ENCODE results near the gene ATP2A3. TPM values are rescaled to one million over a fixed set of nuclear protein-coding genes. Genes with fewer than 3 reads are reported as not detected.
A peak's percentile ranks its signal among the peaks of the same experiment; 100 is the strongest.

ATP2A3 gene
- total RNA-seq, 2 donors from 2014 or later, result 43.8 to 49.5 TPM

DNA sequence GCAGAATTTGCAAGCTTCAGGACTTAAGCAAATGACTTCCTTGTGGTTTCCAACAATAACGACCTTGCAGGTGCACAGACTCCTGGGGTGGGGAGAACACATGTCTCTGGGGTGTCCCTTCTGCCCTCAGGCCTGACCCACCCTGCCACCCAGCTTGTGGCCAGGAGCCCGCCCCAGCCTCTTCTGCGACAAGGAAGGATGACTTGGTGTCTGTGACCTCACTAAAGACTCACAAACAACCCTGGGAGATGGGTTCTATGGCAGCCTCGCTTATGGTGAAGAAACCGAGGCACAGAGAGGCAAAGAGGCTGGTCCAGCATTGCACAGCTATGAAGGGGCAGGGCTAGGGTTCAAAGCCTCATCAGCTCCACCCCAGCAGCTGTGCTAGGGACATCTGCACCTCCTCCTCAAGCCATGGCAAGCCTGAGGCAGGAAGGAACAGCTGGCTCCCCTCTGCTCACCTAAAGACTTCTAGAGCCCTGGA, 2.6 kb downstream of the ATP2A3 start:
- intact Hi-C loops (cut with DNase I), result no loop called here
- H3K36me3 ChIP-seq (replicated peaks in 1 of 2; ENCODE audit: insufficient read depth in 1 of 2, low read depth in 2 of 2), result no peaks in the 10 kb centered on the region
- H3K27me3 ChIP-seq, result no peaks in the 10 kb centered on the region
- H3K4me3 ChIP-seq, result no peak overlapping the region
- TF ChIP-seq, protein P1, sequence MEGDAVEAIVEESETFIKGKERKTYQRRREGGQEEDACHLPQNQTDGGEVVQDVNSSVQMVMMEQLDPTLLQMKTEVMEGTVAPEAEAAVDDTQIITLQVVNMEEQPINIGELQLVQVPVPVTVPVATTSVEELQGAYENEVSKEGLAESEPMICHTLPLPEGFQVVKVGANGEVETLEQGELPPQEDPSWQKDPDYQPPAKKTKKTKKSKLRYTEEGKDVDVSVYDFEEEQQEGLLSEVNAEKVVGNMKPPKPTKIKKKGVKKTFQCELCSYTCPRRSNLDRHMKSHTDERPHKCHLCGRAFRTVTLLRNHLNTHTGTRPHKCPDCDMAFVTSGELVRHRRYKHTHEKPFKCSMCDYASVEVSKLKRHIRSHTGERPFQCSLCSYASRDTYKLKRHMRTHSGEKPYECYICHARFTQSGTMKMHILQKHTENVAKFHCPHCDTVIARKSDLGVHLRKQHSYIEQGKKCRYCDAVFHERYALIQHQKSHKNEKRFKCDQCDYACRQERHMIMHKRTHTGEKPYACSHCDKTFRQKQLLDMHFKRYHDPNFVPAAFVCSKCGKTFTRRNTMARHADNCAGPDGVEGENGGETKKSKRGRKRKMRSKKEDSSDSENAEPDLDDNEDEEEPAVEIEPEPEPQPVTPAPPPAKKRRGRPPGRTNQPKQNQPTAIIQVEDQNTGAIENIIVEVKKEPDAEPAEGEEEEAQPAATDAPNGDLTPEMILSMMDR (IDR thresholded peaks at IDR 0.05), result no peak
- TF ChIP-seq POLR2A (IDR thresholded peaks at IDR 0.05), result no peak
- H3K27ac ChIP-seq, result peak overlapping the region in 2 of 4 donors; percentile 7 to 22
- no peaks in the 10 kb centered on the region for H3K9me3 ChIP-seq
- no peak for ATAC-seq
- WGBS, 2 donors, result 65 to 77% methylated on average over 5 of the region's 5 CpGs
- peaks cover 67% of the 10 kb centered on the region for H3K4me1 ChIP-seq
- no peak for DNase-seq

GRCh38 chr17:3960764-3961163, 3.5 kb downstream of the ATP2A3 start:
- no peaks in the 10 kb centered on the region for H3K36me3 ChIP-seq (replicated peaks in 1 of 2; ENCODE audit: insufficient read depth in 1 of 2, low read depth in 2 of 2)
- WGBS, 2 donors, result 40 to 45% methylated on average over 14 of the region's 14 CpGs
- ATAC-seq (no peak), DNase-seq (peak in 3 of 4 donors; percentile 35 to 63 (median 62))
- H3K4me1 ChIP-seq, result peaks cover 60% of the 10 kb centered on the region
- no peak overlapping the region for H3K4me3 ChIP-seq
- H3K27me3 ChIP-seq, result no peaks in the 10 kb centered on the region
- intact Hi-C loops (cut with DNase I), result no loop called here
- TF ChIP-seq POLR2A (IDR thresholded peaks at IDR 0.05), result no peak
- TF ChIP-seq, protein P1 (IDR thresholded peaks at IDR 0.05), result no peak
- H3K27ac ChIP-seq, result peak overlapping the region in 3 of 4 donors; percentile 22 to 29 (median 25)
- no peaks in the 10 kb centered on the region for H3K9me3 ChIP-seq

DNA sequence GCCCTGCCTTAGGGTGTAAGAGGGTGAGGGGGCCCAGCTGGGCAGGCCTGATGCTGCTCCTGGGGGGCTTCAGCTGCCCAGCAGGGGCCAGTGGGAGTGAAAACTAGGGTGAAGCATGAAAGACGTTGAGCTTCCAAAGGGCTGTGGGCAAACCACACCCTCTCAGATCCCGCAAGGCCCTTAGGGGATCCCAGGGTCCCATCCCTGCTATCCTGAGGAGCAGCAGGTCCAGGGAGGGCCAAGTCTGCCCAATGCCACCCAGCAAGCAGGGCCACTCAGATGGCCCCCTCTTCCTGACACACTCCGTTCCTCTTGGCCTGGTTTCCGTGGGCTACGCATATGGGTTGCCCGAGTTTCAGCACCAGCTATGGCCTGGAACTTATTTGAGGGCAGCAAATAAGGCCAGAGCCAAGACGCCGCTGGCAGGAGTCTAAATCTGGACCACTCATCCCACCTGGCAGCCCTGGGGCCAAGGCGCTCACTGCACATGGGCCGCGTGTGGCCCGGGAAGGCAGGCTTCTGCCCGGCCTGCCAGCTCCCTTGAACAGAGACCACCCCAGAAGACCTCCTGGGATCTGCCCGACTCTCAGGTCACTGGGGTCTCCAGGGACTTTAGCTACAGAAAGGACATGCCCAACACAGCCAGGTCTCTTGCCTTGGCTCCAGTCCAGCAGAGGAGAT, 4.2 kb downstream of the ATP2A3 start:
- DNase-seq, result no peak
- Histone ChIP-seq H3K27ac (peak overlapping the region; percentile 4 to 37 (median 27)), H3K4me1 (peaks cover 54% of the 10 kb centered on the region), H3K36me3 (replicated peaks in 1 of 2; ENCODE audit: insufficient read depth in 1 of 2, low read depth in 2 of 2) (no peaks in the 10 kb centered on the region), H3K9me3 (no peaks in the 10 kb centered on the region), H3K4me3 (no peak overlapping the region), H3K27me3 (no peaks in the 10 kb centered on the region)
- intact Hi-C loops (cut with DNase I), result no loop called here
- no peak for TF ChIP-seq POLR2A (IDR thresholded peaks at IDR 0.05)
- TF ChIP-seq, protein P1 (IDR thresholded peaks at IDR 0.05), result no peak
- WGBS, 2 donors, result 88 to 89% methylated on average over 10 to 12 of the region's 14 CpGs
- ATAC-seq, result no peak

DNA sequence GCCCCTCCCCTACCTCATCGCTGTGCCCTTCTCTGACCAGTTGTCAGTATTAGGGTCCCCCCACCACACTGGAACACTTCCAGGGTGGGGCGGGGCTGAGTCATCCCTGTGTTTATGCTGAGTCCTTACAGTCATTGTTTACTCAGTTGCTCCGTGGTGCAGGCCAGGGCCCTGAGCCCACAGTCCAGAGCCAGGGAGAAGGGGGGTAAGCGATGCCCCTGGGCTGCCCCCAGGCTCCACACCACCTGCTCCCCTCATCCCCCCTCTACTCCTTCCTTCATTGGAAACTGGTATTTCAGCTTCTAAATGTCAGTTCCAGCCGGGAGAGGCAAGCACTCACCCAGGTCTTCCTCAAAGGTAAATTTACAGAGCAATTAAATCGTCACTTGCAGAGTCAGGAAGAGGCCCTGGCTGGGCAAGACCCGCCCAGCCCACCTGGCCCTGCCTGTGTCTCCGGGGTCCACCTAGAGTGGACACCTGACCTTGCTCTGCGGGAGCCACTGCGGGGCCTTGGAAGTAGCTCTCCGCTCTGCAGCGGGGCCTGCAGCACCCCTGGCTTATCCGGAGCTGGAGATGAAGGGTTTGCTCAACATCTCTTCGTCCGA, 4.8 kb downstream of the ATP2A3 start:
- no peaks in the 10 kb centered on the region for H3K9me3 ChIP-seq
- DNase-seq, result peak; percentile 42 to 74 (median 64)
- no peaks in the 10 kb centered on the region for H3K27me3 ChIP-seq
- TF ChIP-seq, protein P1 (IDR thresholded peaks at IDR 0.05), result no peak
- no peak for TF ChIP-seq POLR2A (IDR thresholded peaks at IDR 0.05)
- H3K36me3 ChIP-seq (replicated peaks in 1 of 2; ENCODE audit: insufficient read depth in 1 of 2, low read depth in 2 of 2), result no peaks in the 10 kb centered on the region
- ATAC-seq, result peak; percentile 43
- H3K4me1 ChIP-seq, result peaks cover 47% of the 10 kb centered on the region
- H3K4me3 ChIP-seq, result no peak overlapping the region
- 47 to 48% methylated on average over 11 to 15 of the region's 15 CpGs for WGBS, 2 donors
- peak overlapping the region in 2 of 4 donors; percentile 25 to 37 for H3K27ac ChIP-seq
- intact Hi-C loops (cut with DNase I), result no loop called here

Measured in body of pancreas (tissue), 4 donors.